Keratinocyte (primary cell): ENCODE results near the gene MYBPC2.

Experiments used
- EZH2 ChIP-seq: IDR thresholded peaks from one replicate; pipeline ENCODE4 v1.6.1; 2012; ENCODE audit warnings: inconsistent platforms, mild to moderate bottlenecking, low read length, moderate library complexity
- TF ChIP-seq, protein P1 (sequence below), 3 experiments: IDR thresholded peaks in 1 of 3; conservative IDR thresholded peaks in 1 of 3; optimal IDR thresholded peaks in 1 of 3; 2 replicates in 2 of 3; 3 replicates in 1 of 3; pipeline versions ENCODE3 to v1.5.1; 2011; ENCODE audit warnings: low read length in 3 of 3, mild to moderate bottlenecking in 3 of 3, moderate library complexity in 2 of 3, control low read depth in 1 of 3, inconsistent platforms in 1 of 3; ENCODE audit not compliant: insufficient read depth in 2 of 3; ENCODE audit errors: extremely low read depth in 1 of 3

DNA sequence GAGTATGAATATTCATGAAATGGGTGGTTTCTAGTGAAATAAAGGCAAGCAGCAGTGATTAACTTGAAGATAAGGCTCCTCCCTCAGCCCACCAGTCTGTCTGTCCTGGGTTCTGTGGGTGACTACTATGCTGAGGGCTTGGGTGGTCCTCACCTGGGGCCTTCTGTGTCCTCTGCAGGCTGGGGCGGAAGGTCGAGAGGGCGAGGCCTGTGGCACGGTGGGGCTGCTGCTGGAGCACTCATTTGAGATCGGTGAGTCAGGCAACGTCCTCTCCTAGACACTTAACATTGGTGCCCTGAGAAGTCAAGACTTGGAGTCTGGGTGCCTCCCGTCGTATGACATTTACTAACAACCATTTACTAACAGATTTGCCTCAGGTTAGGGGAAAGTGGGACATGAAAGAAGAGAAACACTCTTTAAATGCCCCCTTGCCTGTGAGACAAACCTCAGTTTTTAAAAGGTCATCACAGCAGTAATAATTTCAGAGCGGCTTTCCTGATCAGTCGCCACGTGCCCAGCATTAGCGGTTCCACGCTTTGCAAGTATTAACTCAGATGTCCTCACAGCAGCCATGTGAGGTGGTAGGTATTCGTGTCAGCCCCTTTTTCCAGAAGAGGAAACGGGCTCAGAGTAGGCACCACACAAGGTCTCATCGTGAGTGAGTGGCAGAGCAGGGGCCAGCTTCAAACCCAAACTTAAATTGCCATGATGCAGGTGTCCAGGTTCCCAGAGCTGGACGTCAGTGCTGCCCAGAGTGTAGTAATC is 45.2 kb downstream of the MYBPC2 start:
- TF ChIP-seq, protein P1, sequence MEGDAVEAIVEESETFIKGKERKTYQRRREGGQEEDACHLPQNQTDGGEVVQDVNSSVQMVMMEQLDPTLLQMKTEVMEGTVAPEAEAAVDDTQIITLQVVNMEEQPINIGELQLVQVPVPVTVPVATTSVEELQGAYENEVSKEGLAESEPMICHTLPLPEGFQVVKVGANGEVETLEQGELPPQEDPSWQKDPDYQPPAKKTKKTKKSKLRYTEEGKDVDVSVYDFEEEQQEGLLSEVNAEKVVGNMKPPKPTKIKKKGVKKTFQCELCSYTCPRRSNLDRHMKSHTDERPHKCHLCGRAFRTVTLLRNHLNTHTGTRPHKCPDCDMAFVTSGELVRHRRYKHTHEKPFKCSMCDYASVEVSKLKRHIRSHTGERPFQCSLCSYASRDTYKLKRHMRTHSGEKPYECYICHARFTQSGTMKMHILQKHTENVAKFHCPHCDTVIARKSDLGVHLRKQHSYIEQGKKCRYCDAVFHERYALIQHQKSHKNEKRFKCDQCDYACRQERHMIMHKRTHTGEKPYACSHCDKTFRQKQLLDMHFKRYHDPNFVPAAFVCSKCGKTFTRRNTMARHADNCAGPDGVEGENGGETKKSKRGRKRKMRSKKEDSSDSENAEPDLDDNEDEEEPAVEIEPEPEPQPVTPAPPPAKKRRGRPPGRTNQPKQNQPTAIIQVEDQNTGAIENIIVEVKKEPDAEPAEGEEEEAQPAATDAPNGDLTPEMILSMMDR (optimal IDR thresholded peaks at IDR 0.05 in 1 of 3, IDR thresholded peaks at IDR 0.05 in 1 of 3, conservative IDR thresholded peaks at IDR 0.05 in 1 of 3; ENCODE audit: extremely low read depth in 1 of 3, insufficient read depth in 2 of 3, low read length in 3 of 3) = no peak
- TF ChIP-seq EZH2 = no peak
